ENCODE results near the gene FKBP6. TPM values are rescaled to one million over a fixed set of nuclear protein-coding genes. Genes with fewer than 3 reads are reported as not detected.
"Not testable (repeated sequence)": the region's sequence is repeated elsewhere in the genome, so short reads cannot be mapped to it uniquely, and the experiment has no call there.

Gene FKBP6
- total and polyA plus RNA-seq, 8 donors = 0.18 to 0.91 (median 0.34) TPM; not detected in 2

GRCh38 chr7:73356159-73356558, 28.2 kb downstream of the FKBP6 start:
- ATAC-seq = no peak
- no peaks in the 10 kb centered on the region for H3K27me3 ChIP-seq
- H3K4me3 ChIP-seq = no peak overlapping the region
- no peak overlapping the region for H3K27ac ChIP-seq
- no peaks in the 10 kb centered on the region for H3K36me3 ChIP-seq
- intact Hi-C loops (cut with DNase I) = no loop called here
- DNase-seq = no peak
- TF ChIP-seq, protein P1, sequence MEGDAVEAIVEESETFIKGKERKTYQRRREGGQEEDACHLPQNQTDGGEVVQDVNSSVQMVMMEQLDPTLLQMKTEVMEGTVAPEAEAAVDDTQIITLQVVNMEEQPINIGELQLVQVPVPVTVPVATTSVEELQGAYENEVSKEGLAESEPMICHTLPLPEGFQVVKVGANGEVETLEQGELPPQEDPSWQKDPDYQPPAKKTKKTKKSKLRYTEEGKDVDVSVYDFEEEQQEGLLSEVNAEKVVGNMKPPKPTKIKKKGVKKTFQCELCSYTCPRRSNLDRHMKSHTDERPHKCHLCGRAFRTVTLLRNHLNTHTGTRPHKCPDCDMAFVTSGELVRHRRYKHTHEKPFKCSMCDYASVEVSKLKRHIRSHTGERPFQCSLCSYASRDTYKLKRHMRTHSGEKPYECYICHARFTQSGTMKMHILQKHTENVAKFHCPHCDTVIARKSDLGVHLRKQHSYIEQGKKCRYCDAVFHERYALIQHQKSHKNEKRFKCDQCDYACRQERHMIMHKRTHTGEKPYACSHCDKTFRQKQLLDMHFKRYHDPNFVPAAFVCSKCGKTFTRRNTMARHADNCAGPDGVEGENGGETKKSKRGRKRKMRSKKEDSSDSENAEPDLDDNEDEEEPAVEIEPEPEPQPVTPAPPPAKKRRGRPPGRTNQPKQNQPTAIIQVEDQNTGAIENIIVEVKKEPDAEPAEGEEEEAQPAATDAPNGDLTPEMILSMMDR (IDR thresholded peaks at IDR 0.05) = no peak
- H3K4me1 ChIP-seq = peaks cover 0 to 5% of the 10 kb centered on the region in 2 donors
- H3K9me3 ChIP-seq = no peaks in the 10 kb centered on the region

- H3K4me3 ChIP-seq = peak overlapping the region in 1 of 2 donors; percentile 40
- no peak for ATAC-seq
- peaks cover 0 to under 1% of the 10 kb centered on the region in 2 donors for H3K27me3 ChIP-seq
- DNase-seq = no peak
- no peaks in the 10 kb centered on the region for H3K36me3 ChIP-seq
- peak overlapping the region in 1 of 2 donors; percentile 18 for H3K27ac ChIP-seq
- intact Hi-C loops (cut with DNase I) = no loop called here
- peaks cover 0 to 5% of the 10 kb centered on the region in 2 donors for H3K4me1 ChIP-seq
- H3K9me3 ChIP-seq = no peaks in the 10 kb centered on the region
- TF ChIP-seq, protein P1 (IDR thresholded peaks at IDR 0.05) = no peak
Observed at GRCh38 chr7:73358590-73359275, 30.8 kb downstream of the FKBP6 start.

DNA sequence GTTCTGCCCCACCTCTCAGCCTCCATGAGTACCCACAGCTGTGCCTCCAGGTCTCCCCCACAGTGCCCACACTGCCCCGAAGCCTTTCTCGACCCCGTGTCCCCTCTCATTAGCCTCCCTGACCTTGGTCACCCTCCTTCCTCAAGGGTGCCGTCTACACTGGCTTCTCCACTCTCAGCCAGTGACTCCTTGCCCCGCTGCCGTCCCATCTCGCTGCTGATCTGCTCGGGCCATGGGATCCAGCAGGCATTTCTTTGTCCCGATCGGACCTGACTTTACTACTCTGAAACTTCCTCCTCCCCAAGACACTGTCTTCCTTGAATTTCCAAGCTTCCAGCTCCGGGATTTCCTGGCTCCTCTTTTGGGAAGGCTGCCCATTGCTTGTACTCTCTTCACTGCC, 31.3 kb downstream of the FKBP6 start:
- intact Hi-C loops (cut with DNase I) = no loop called here
- H3K4me3 ChIP-seq = no peak overlapping the region
- peaks cover 0 to 6% of the 10 kb centered on the region in 2 donors for H3K27me3 ChIP-seq
- TF ChIP-seq, protein P1 (IDR thresholded peaks at IDR 0.05) = no peak
- ATAC-seq = no peak
- H3K9me3 ChIP-seq = no peaks in the 10 kb centered on the region
- no peak for DNase-seq
- H3K36me3 ChIP-seq = no peaks in the 10 kb centered on the region
- no peak overlapping the region for H3K27ac ChIP-seq
- peaks cover 0 to 5% of the 10 kb centered on the region in 2 donors for H3K4me1 ChIP-seq

GRCh38 chr7:73359746-73360375, 31.9 kb downstream of the FKBP6 start:
- Histone ChIP-seq H3K9me3 (no peaks in the 10 kb centered on the region), H3K27me3 (peaks cover 0 to 9% of the 10 kb centered on the region in 2 donors), H3K27ac (no peak overlapping the region), H3K4me1 (peaks cover 0 to 5% of the 10 kb centered on the region in 2 donors), H3K36me3 (no peaks in the 10 kb centered on the region), H3K4me3 (no peak overlapping the region)
- no peak for ATAC-seq
- no peak for DNase-seq
- TF ChIP-seq, protein P1 (IDR thresholded peaks at IDR 0.05) = no peak
- intact Hi-C loops (cut with DNase I) = no loop called here

DNA sequence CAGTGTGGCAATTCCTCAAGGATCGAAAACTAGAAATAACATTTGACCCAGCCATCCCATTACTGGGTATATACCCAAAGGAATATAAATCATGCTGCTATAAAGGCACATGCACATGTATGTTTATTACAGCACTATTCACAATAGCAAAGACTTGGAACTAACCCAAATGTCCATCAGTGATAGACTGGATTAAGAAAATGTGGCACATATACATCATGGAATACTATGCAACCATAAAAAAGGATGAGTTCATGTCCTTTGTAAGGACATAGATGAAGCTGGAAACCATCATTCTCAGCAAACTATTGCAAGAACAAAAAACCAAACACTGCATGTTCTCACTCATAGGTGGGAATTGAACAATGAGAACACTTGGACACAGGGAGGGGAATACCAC, 32.6 kb downstream of the FKBP6 start:
- ATAC-seq; intact Hi-C loops (cut with DNase I): not testable (repeated sequence)

More for the DNA sequence above, 32.6 kb downstream of the FKBP6 start:
- DNase-seq, H3K27ac ChIP-seq, H3K36me3 ChIP-seq, H3K9me3 ChIP-seq, H3K27me3 ChIP-seq, H3K4me3 ChIP-seq, H3K4me1 ChIP-seq: not testable (repeated sequence)
